NCI-H226 (cell line): ENCODE results near the gene DAPP1.

Source experiments
- DNase-seq: peaks from one replicate; pipeline ENCODE4 v3.0.0-alpha.2; 2015

DAPP1 gene

GRCh38 chr4:99857307-99857706 is 40.7 kb downstream of the DAPP1 start:
- DNase-seq = no peak

GRCh38 chr4:99859618-99860017 is 43.0 kb downstream of the DAPP1 start:
- DNase-seq = no peak

- DNase-seq = no peak
These were observed 43.9 kb downstream of the DAPP1 start for GRCh38 chr4:99860521-99860920.

GRCh38 chr4:99861120-99861905 is 44.7 kb downstream of the DAPP1 start:
- DNase-seq = no peak

GRCh38 chr4:99863804-99864203 is 47.2 kb downstream of the DAPP1 start:
- no peak for DNase-seq

DNA sequence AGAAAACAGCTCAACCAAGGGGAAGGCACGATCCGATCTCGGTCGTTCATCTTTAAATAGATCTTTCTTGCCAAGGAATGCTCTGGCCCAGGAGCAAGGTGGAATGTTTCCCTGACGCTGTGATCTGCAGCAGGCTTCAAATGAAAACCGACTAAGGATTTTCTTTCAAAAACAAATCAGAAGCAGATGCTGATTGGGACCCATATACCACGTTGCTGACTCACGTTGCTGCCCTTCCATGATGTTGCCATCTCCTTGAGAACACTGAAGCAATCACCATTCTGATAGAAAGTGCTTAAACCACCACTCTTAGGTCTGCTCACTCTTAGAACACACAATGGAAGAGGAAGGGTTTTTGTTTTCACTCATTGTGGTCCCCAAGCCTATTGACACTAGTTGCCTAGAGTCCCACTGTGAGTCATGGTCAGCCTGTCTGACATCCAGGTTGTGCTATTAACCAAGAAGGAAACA is 51.5 kb downstream of the DAPP1 start:
- DNase-seq = no peak

- DNase-seq = no peak
These were observed 55.9 kb downstream of the DAPP1 start for GRCh38 chr4:99872570-99872969.

GRCh38 chr4:99875071-99875470 is 58.4 kb downstream of the DAPP1 start:
- no peak for DNase-seq

- DNase-seq = no peak
These were observed 60.3 kb downstream of the DAPP1 start for GRCh38 chr4:99876946-99877345.

GRCh38 chr4:99878604-99879003 is 62.0 kb downstream of the DAPP1 start:
- DNase-seq = no peak

DNA sequence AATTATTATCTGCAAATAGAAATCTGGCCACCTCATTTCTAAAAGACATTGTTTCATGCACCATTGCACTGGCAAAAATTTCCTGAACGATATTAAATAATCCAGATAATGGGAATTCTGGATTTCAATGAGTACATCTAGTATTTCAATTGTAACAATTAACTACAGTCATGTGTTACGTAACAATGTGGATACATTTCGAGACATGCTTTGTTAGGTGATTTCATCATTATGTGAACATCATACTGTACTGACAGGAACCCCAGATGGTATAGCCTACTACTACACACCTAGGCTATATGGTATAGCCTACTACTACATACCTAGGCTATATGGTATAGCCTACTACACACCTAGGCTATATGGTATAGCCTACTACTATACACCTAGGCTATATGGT is 62.8 kb downstream of the DAPP1 start:
- DNase-seq = no peak

DNA sequence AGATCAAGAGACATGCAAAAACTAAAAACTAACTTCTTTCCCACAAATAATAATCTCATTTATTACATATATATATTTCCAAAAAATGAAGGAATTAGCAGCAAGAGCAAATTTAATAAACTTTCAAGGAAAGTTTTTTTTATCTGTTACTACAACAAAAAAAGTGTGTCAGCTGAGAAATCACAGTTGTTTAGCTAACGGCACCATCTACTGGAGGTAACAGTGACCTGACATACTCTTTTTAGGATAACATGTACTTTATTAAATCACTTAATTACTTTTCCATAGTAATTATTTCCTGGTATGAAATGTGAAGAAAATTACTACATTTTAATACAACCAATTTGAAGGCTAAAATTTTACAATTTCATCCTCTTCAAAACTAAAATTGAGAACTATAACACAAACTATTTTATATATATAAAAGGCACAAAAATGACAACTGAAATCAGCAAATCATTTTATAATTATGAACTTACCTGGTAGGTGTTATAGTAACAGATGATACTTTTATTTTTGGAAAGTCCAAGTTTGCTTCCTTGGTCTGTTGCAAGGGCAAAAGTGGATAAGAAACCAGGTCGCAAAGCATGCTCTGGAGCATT is 68.5 kb downstream of the DAPP1 start:
- DNase-seq = no peak

- no peak for DNase-seq
These were observed 69.1 kb downstream of the DAPP1 start for GRCh38 chr4:99885687-99886086.

GRCh38 chr4:99886146-99886545 is 69.5 kb downstream of the DAPP1 start:
- no peak for DNase-seq

DNA sequence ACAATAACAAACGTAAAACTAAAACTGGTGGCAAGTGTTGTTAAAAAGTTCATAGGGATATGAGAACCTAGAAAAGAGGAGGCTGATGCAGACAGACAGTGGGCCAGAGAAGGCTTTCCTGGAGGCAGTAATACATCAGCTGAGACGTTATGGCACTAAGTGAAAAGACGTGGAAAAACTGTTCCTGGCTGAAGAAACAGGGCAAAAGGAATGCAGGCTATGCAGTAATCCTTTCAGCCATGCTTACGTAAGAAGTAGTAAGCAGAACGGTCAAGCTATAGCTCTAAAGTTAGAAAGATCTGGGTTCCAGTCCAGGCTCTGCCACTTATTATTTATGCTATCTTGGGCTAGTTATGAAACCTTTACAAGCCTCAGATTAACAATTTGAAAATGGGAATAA is 71.2 kb downstream of the DAPP1 start:
- DNase-seq = no peak

GRCh38 chr4:99891351-99891750 is 74.7 kb downstream of the DAPP1 start:
- no peak for DNase-seq

DNA sequence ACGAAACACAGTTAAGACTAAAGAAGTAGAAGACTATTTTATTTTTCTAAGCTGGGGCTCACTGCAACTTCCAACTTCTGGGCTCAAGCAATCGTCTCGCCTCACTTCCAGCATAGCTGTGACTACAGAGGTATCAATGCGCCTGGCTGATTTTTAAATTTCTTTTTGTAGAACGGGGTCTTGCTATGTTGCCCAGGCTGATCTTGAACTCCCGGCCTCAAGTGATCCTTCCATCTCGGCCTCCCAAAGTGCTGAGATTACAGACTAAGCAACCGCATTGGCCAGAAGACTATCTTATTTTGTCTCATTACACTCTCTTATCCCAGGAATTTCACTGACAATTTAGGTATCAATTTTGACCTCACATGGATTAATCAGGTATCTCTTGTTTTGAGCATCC is 76.4 kb downstream of the DAPP1 start:
- DNase-seq = no peak

DNA sequence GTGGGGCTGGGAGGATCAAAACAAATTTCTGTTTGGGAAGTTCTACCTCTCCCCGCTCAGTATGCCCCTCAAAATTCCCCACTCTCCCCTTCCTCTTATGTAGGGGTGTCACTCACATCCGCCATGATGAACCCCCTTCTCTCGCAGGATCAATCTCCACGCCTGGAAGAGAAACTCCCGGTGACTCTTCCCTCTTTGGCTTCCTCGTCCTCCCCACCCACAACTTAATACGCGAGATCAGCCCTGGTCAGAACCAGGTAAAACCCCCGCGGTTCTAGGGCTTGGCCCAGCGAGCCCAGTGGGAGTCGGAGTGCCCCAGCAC is 77.2 kb downstream of the DAPP1 start:
- no peak for DNase-seq

- DNase-seq = peak; percentile 80
These were observed 77.8 kb downstream of the DAPP1 start, which contains the start of gene LAMTOR3 for GRCh38 chr4:99894161-99894997. Gene LAMTOR3, minus strand, starts transcription at chr4:99894427. Its CDS starts 464 bp downstream, at chr4:99893963.

DNA sequence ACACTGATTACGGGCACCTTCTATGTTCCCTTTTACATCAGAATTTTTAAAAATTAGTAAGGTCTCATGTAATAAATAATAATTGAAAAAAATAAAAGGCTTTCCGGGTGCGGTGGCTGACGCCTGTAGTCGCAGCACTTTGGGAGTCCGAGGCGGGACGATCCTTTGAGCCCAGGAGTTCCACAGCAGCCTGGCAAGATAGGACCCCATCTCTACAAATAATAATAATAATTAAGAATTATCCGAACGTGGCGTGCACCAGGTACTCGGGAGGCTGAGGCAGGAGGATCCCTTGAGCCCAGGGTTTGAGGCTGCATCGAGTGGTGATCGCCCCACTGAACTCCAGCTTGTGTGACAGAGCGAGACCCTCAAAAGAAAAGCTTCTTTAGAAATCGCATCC is 78.4 kb downstream of the DAPP1 start:
- DNase-seq = no peak

GRCh38 chr4:99915449-99915848 is 98.8 kb downstream of the DAPP1 start:
- DNase-seq = no peak

DNA sequence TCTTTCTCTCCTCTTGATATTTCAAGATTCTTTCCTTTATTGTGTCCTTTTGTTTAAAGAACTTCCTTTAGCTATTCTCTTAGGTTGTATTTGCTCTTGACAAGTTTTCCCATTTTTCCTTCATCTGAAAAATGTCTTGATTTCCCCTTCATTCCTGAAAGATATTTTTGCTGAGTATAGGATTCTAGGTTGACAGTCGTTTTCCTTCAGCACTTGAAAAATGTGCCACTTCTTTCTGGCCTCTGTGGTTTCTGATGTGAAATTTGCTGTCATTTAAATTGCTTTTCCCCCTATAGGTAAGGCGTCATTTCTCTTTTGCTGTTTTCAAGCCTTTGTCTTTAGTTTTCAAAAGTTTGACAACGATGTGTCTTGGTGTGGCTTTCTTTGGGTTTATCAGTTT is 100.9 kb downstream of the DAPP1 start:
- no peak for DNase-seq

GRCh38 chr4:99918656-99919055 is 102.0 kb downstream of the DAPP1 start:
- no peak for DNase-seq
